NCI-H1092 (cell line): ENCODE data around the gene SF3A1.

ENCODE experiments used
- DNase-seq: peaks from one replicate; lab custom pipeline; 2025; lab: John Stamatoyannopoulos, UW

SF3A1 gene

DNA sequence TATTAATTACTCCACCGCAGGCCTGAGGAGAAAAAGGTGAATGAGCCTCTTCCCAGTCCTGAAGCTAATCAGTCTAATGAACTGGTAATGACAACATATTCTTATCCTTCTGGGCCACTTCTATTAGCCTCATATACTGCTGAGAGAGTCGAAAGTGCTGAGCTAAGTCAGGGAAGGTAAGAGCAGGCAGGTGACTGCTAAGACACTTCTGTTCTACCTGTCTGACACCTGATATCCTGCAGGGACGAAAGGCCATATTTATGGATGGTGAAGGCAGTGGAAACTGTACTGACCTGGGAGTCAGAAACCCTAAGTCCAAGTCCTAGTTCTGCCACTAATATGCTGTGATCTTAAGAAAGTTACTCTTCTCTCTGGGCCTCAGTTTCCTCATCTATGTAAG, 33.4 kb downstream of the SF3A1 start:
- DNase-seq, result no peak

DNA sequence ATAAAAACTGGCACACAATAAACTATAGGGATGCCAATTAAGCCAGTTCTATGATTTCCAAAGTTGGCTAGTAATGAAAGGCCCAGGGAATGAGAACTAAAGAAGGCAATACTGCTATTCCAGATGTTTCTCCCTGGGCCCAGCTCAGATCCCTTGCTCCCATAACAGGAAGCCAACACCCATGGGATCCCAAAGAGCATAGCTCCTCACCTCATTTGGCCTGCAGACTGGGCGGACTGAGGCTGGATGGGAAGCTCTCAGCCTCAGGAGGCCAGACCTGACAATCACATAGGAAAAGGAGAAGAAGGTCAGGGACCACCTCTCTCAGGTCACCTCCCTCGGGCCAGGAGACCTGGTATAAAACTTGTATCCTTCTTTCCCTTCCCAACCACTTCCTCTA, 35.2 kb downstream of the SF3A1 start:
- DNase-seq, result no peak

DNA sequence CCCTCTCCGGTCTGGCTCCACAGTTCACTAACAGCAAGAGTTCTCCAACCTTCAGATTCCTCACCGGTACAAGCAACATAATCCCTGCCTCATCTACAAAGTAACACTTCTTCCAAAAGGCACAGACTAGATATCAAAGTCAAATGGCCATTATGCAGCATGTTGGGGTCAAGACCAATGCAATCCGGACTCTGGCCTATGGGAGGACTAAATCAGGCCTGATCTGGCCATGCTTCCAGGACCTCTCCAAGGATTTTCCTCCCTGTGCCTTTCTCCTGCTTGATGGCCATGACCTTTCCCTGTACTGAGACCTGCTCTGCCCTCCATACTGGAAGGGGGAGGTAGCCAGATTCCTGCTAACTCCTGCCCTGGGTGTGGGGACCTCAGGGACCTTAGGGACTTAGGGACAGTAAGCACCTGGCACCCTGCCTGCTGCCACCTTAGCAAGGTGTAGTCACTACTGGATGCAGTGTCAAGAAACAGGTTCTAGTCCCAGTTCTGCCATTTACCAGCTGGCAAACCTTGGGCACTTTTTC, 36.6 kb downstream of the SF3A1 start:
- no peak for DNase-seq

DNA sequence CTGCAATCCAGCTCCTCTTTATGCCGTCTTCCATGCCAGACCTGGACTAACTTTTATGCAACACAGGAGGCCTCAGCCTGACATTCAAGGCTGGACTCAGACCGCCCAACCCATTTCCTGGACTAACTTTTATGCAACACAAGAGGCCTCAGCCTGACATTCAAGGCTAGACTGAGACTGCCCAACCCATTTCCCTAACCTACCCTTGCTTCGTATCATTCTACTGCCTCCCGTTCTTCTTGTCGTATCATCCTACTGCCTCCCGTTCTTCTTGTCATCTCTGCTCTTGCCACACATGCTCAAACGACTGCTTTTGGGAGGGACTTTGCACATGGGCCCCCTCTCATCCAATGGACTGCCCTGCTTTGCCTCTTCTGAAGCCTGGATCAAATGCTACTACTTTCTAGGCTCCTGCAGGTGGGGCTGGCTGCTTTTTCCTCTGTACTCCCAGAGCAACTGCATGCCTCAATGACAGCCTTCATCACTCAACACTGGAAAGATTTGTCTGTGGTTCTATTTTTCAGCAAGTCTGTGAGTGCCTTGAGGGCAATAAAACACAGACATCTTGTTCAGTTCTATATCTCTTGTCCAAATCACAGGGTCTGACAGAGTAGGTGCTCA, 37.8 kb downstream of the SF3A1 start:
- no peak for DNase-seq

DNA sequence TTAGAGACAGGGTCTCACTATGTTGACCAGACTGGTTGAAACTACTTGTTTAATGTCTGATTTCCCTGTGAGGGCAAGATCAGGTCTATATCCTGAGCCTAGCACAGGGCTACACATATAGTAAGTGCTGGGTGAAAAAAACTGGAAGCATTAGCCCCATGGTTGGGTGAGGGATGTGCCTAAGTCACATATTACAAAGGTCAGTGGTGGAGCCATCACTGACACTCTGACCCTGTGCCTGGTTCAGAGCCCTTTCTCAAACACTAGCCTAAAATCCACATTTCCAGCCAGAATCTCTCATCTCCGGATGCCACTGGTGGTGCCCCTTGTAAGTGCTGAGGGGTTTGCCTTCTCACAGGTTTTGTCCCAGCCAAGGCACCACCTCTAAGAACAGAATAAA, 38.9 kb downstream of the SF3A1 start:
- DNase-seq, result no peak

DNA sequence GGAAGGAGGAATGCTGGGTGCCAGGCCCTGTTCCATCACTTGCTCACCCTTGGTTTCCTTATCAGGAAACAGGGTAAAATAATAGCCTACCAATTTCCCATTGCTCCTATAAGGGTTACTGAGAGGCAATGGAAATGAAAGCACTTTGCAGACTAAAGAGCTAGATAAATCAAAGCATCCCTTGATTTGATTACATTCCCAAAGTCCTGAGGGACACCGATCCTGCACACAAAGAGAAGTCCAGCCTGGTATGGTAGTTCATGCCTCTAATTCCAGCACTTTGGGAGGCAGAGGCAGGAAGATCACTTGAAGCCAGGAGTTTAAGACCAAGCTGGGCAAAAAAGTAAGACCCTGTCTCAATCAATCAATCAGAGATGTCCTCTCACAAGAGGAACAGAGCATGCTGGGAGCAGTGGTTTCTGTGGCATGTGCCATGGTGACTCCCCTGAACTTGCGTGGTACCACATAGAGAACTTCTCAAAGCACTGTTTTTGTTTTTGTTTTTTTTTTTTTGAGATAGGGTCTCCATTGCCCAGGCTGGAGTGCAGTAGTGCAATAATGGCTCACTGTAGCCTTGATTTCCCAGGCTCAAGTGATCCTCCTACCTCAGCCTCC, 40.6 kb downstream of the SF3A1 start:
- no peak for DNase-seq

DNA sequence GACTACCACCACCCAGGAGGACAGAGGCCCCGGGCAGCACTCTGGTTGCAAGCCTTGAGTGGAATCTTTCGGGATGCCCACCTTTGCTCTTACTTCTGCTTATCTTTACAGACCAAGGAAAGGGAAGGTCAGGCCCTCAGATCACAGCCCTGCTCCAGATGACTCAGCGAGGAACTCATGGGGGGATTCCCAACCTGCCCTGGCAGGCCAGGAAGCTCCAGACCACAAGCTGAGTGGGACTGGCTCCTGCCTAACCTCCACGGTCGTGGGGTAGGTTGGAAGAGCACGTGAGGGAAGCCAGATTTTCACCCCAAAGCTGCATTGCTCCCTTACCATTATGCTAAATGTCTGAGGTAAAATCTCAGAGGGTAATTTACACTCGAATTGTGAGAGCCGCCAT, 41.8 kb downstream of the SF3A1 start:
- DNase-seq, result no peak

DNA sequence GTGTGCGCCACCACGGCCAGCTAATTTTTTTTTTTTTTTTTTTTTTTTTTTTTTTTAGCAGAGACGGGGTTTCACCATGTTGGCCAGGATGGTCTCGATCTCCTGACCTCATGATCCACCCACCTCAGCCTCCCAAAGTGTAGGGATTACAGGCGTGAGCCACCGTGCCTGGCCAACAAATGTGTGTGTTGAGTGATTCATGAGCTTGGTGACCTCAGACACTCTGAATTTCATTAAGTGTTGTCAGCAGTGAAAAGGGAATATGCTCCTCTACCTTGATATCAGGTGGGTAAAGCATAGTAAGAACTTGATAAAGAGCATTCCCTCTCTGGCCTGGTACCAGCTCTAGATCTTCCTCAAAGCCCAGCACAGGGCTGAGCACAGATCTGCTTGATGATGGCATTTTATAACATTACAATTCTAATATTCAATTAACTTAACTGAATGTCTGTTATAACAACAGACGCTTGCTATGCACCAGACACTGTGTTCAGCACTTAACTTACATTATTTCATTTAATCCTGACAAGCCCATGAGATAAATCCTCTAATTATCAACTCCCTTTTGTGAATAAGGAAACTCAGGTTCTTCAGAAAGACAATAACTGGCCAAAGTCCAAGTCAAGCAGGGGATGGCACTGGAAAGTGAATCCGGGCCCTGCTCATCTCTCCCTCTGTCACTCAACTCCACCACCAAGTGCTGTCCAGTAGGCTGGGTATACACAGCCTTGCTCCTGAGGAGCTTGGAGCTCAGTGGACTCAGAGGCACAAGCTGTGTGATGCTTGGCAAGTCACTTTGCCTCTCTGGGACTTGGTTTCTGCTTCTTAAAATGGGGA, 42.9 kb downstream of the SF3A1 start:
- DNase-seq, result no peak

DNA sequence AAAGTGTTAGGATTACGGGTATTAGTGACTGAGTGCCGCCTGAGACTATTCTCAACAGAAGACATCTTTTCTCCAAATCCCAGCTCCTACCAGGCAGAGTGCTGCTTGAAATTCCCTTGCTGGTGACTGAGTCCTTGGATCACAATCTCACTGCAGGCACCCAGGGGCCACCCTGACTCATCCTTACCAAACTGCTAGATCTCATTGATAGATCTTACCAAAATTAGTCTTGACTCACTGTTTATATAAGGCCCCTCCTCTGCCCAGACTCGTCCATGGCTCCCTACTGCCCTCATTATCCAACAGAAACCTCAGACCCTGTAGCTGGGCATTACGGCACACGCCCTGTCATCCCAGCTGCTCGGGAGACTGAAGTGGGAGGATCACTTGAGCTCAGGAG, 44.6 kb downstream of the SF3A1 start:
- no peak for DNase-seq

DNA sequence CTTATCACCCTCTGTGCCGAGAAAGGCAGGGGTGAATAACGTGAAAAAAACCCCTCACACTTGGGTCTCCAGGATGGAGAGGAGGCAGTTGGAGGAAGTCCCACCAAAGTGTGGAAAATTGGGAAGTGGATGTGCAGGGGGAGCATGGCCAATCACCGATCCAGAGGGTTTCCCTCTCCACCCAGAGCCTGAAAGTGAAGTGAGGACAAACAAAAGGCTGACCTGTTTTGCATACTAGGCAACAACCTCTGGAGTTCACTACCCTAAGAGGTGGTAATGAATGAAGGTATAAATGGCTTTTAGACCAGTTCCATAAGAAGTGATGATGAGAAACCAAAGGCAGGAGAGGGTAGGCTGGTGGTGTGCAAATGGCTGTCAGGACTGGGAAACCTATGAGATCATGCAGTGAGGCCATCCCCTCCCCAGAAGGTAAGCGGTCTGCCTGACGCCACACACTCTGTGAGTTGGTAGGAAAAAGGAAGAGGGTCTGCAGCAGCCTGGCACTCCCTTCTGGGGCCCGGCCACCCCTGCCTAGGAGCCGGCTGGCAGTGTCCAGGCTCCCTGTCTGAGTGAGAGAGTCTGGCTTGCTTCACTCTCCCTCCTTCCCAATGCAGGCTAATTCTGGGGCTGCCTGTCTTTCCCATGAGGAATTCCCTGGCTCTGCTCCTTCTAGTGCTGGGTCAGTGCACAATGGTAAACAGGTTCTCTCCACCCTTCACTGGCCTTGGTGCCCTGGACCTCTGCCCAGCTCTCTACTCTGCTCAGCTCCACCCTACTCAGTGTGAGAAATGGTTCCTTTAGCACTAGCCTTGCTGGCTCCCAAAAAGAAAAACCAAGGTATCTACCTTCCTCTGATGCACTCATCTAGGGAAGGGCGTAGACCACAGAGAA, 45.6 kb downstream of the SF3A1 start:
- no peak for DNase-seq

DNA sequence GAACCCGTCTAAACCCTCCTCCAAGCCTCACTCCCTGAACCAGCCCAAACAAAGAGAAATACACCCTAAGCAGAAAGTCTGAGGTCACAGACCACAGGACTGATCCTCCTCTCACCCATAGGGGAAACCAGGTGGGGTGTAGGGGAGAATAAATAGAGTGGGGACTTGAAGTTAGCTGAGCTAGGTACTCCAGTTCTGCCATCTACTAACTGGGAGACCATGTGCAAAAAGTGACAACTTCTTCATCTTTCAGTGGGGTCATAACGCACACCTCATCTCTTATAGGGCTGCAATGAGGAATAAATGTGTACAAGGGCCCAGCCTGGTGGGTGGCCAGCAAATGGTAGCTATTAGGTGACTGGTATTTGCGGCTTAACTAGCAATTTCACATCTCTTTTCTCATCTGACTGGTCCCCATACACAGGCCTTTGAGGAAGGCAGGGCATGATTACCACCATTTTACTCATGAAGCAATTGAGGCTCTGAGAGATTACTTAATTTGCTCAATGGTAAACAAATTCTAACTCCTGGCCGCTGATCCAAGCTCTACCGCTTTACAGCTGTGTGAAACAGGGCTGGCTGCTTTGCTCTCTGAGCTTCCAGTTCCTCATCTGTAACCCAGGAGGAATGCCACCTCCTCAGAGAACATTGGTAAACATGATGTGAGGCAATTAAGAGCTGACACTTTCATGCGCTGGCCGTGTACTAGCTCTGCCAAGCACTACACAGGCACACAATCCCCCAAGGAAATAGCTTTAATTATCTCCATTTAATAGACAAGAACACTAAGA, 46.5 kb downstream of the SF3A1 start:
- peak; percentile 3 for DNase-seq

DNA sequence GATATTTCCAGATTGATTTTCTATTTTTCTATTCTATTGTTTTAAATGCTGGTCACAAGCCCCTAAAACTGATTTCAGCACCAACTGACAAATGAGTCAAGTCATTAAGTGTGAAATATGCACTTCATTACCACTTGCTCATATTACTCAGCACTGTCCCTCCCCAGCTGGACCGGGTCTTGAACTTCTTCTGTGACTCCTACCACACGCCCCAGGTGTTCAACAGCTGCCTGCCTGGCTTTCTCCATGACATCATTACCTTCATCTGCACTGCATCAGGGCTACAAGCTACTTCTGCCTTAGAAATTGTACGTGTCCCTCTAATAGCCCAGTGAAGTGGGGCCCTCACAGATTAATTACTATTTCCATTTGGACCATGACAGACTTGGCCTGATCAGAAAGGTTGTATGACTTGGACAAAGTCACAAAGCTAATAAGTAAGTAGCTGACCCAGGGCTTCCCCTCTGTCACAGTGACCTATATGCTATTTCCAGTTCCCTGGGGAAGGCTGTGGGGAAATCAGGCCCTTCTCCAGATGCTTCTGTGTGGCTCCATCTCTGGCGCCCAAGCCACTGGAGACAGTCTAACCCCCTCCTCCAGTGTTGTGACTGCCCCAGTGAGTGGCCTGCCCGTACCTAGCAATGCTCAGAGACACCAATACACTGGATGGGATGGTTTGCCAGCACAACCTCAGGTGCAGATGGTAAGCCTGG, 48.0 kb downstream of the SF3A1 start:
- DNase-seq, result no peak

DNA sequence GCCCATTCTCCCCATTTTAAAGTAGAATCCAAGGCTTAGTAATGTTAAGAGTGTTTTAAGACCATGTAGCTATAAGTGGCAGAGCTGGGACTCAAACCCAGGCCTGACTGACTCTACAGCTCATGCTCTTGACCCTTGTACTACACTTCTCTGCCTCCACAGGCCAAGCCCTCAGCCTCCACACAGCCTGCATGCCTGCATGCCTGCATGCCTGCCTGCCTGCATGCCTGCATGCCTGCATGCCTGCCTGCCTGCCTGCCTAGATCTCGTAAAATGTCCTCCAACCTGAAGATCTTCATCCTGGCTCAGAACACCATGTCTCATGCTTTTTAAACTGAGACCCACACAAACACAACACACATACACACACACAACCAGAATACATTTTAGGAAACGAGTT, 48.6 kb downstream of the SF3A1 start:
- DNase-seq, result no peak

DNA sequence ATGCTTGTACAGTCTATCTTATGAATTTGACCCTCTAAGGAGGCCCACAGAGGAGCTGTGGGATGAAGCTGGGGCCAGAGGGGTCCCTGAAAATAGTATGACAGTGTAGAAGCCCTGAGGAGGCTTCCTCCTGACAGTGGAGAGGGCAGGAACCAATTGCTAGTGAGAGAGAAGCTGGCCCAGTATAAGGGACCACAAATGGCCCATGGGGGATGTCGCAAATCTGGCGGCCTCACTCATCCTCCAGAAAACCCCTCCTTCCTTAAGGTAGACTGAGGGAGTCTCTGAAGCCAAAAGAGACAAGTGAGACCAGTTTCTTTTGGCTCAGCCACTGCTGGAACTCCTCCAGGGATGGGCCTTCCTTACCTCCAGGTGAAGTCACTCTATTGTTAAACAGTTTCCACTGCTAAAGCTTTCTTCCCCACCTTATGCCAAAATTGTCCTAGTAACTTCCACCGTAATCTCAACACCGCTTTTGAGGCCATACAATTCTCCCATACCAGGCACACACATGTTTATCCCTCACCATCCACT, 49.6 kb downstream of the SF3A1 start:
- DNase-seq, result no peak

DNA sequence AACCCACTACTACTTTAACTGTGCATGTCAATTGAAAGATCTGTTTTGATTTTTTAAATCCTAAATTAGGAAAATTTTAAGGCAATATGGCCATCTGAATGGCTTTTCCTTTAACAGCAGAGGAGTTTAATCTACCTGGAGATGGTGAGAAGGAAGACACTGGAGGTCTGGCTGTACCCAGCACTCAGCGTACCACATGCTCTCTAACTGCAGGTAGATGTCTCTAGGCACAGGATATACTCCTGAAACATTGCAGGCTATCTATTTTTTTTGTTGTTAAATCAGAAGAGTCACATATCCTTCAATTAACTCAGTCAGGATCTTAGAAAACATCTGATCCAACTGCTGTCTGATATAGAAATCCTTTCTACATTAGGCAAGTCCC, 50.1 kb downstream of the SF3A1 start:
- DNase-seq, result no peak

DNA sequence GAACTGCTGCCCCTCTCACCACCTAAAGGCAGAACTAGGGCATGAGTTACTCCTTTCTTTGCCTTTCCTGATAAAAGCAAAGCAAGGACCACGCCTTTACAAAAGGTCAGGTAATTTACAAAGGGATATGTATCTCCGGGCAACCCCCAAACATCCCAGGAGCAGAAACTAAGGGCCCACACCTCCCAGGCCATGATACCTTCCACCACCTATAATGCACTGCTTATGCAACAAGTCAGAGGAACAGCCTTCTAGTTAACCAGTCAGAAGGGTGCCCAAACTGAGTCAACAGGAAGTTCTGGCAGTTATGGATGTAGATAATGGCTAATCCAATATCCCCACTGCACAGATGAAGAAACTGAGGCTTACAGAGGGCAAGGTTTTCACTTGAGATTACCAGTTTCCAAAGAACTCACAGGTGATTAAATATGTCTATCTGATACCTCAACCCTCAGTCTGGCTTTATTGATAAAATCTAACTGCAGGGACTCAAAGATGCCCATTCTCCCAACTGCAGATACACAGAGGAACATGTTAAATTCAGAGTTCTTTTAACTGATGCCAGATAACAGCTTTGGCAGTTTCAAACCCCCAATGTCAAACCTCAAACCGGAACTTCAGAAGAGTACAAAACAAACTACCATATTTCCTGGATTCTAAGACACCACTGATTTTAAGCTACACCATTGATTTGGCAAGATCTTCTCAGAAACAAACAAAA, 50.6 kb downstream of the SF3A1 start:
- no peak for DNase-seq

DNA sequence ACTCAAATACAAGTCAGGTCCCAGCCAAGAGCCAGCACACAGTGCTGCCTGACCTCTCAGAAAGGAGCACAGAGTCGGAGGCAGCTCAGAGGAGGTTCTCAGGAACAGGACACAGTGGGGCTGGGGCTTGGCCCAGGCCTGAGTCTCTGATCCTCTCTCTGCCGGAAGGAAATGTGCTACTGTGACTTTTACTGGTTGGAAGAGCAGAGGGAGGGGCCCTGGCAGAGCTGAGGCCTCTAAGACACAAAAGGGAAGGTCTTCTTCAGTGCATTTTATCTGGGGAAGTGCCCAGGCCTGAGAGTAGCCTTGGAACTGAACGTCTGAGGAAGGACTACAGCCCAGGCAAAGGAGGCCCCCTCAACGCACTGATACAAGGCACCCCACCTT, 51.2 kb downstream of the SF3A1 start:
- DNase-seq, result no peak

DNA sequence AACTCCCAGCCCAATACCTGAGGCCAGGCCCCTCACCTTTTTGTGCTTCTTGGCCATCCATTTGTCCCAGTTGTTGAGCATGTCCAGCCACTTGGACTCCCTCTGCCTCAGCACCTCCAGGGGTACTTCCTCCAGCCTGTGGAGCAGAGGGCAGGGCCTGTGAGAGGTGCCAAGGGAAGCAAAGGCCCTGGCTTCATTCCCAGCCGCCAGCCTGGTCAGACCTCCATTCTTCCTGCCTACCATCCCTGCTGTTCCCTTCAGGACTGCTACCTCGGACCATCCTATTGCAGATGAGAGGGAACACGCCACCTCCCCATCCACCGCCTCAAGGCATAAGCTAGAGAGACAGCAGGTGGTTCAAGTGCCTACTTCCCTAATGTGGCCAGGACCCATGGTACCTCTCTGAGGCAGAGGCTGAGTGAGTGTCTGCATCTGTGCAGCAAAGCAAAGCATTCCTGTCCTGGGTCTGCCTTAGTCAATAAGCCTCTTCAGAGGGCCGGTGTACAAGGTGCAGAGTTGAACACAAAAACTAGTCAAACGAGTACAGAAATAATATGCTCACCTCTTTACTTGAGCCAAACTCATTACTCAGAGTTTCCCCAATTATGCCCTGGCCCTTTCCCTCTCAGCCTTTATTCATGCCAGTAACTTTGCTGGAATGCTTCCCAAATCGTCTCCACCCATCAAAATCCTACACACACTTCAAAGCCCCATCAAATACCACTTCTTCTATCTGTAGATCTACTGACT, 52.0 kb downstream of the SF3A1 start:
- no peak for DNase-seq

DNA sequence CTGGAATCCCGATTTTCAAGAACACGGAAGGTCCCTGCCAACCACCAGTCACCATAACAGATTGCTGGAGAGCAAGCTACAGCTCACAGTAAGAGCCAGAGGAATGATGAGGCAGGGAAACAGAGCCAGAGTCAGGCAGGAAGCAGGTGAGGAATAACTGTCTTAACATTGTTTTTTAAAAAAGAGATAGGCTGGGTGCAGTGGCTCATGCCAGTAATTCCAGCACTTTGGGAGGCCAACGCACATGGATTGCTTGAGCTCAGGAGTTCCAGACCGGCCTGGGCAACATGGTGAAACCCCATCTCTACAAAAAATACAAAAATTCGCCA, 53.9 kb downstream of the SF3A1 start:
- DNase-seq, result no peak
